IMR-90 (cell line): ENCODE results near the gene SNX5. TPM values are rescaled to one million over a fixed set of nuclear protein-coding genes. Genes with fewer than 3 reads are reported as not detected.

ENCODE experiments used
- ATAC-seq: fragments of 200-7000 bp; cut with Tn5 transposase; 2 replicates; pipeline ENCODE4 v1.9.1; 2020; ENCODE audit warnings: low read depth, mild to moderate bottlenecking, moderate library complexity
- BruUV-seq: library from RNA; stranded (reverse); fragments of 400-500 nt; replicated peaks from 2 replicates; lab custom pipeline; 2021; lab: Mats Ljungman, UMichigan
- CTCF ChIA-PET: fragments of 300-600 bp; formaldehyde crosslinking; extraction: SDS; loops from one replicate; lab custom pipeline; 2021; ENCODE audit warnings: antibody characterized with exemption; lab: Yijun Ruan, JAX
- POLR2A ChIA-PET: fragments of 300-600 bp; sonication (Branson Sonifier 250); formaldehyde crosslinking; loops from one replicate; lab custom pipeline; 2022; ENCODE audit warnings: antibody characterized with exemption; ENCODE audit not compliant: unreplicated experiment; lab: Charles Lee
- DNase-seq: peaks from one replicate; pipeline ENCODE4 v3.0.0; 2013
- H2AFZ ChIP-seq: replicated peaks from 2 replicates; pipeline ENCODE3; 2013; ENCODE audit warnings: low read length, mild to moderate bottlenecking; ENCODE audit not compliant: poor library complexity
- H2AK5ac ChIP-seq: 2 replicates; pipeline ENCODE4 v1.6.1; 2013; ENCODE audit warnings: low read depth, low read length, inconsistent platforms
- H2AK9ac ChIP-seq: replicated peaks from 2 replicates; pipeline ENCODE3; 2013; ENCODE audit warnings: mild to moderate bottlenecking, low read depth, low read length, moderate library complexity; ENCODE audit not compliant: poor library complexity
- H2BK120ac ChIP-seq: 2 replicates; pipeline ENCODE4 v1.6.1; 2013; ENCODE audit warnings: low read depth, low read length, inconsistent platforms
- H2BK15ac ChIP-seq: 3 replicates; pipeline ENCODE4 v1.6.1; 2013; ENCODE audit warnings: low read depth, low read length, inconsistent platforms
- H2BK20ac ChIP-seq: 2 replicates; pipeline ENCODE4 v1.6.1; 2013; ENCODE audit warnings: low read depth, mild to moderate bottlenecking, inconsistent platforms, low read length, moderate library complexity
- H2BK5ac ChIP-seq: 2 replicates; pipeline ENCODE4 v1.6.1; 2013; ENCODE audit warnings: mild to moderate bottlenecking, low read depth, low read length, inconsistent platforms; ENCODE audit not compliant: poor library complexity, severe bottlenecking
- H3K14ac ChIP-seq: replicated peaks from 2 replicates; pipeline ENCODE4 v1.6.1; 2013; ENCODE audit warnings: low read depth, low read length, inconsistent platforms
- H3K18ac ChIP-seq: 2 replicates; pipeline ENCODE4 v1.6.1; 2013; ENCODE audit warnings: low read depth, low read length, control low read depth
- H3K23ac ChIP-seq: 2 replicates; pipeline ENCODE4 v1.6.1; 2013; ENCODE audit warnings: low read depth, low read length, inconsistent platforms
- H3K27ac ChIP-seq: 2 replicates; pipeline ENCODE4 v1.5.1; 2013; ENCODE audit warnings: mild to moderate bottlenecking, control low read depth, low read length; ENCODE audit not compliant: insufficient read depth
- H3K27me3 ChIP-seq: 2 replicates; pipeline ENCODE4 v1.6.1; 2013; ENCODE audit warnings: low read length; ENCODE audit not compliant: control insufficient read depth, insufficient read depth
- H3K36me3 ChIP-seq: 2 replicates; pipeline ENCODE4 v1.6.1; 2013; ENCODE audit warnings: low read length, mixed read lengths; ENCODE audit not compliant: control insufficient read depth, insufficient read depth
- H3K4ac ChIP-seq: 2 replicates; pipeline ENCODE4 v1.6.1; 2013; ENCODE audit warnings: low read depth, low read length, inconsistent platforms
- H3K4me1 ChIP-seq: 2 replicates; pipeline ENCODE4 v1.6.1; 2013; ENCODE audit warnings: low read length, mixed read lengths; ENCODE audit not compliant: control insufficient read depth, insufficient read depth
- H3K4me2 ChIP-seq: 2 replicates; pipeline ENCODE4 v1.6.1; 2013; ENCODE audit warnings: low read depth, mild to moderate bottlenecking, control low read depth, low read length, moderate library complexity
- H3K4me3 ChIP-seq: 2 replicates; pipeline ENCODE4 v1.5.1; 2013; ENCODE audit warnings: low read depth, mild to moderate bottlenecking, control low read depth, low read length, moderate library complexity; ENCODE audit not compliant: insufficient read depth
- H3K56ac ChIP-seq: 2 replicates; pipeline ENCODE4 v1.6.1; 2013; ENCODE audit warnings: low read length, inconsistent platforms; ENCODE audit not compliant: insufficient read depth; ENCODE audit errors: extremely low read depth
- H3K79me1 ChIP-seq, 2 experiments: 2 replicates each; pipeline ENCODE4 v1.6.1; 2013; ENCODE audit warnings: low read length in 2 of 2, inconsistent platforms in 1 of 2, low read depth in 1 of 2
- H3K9ac ChIP-seq: 2 replicates; pipeline ENCODE4 v1.6.1; 2013; ENCODE audit warnings: low read depth, low read length, control low read depth
- H3K9me1 ChIP-seq: 2 replicates; pipeline ENCODE4 v1.6.1; 2013; ENCODE audit warnings: low read length, inconsistent platforms; ENCODE audit not compliant: insufficient read depth
- H3K9me3 ChIP-seq: 2 replicates; pipeline ENCODE4 v1.6.1; 2013; ENCODE audit warnings: low read length; ENCODE audit not compliant: control insufficient read depth, insufficient read depth
- H4K20me1 ChIP-seq: 2 replicates; pipeline ENCODE4 v1.6.1; 2013; ENCODE audit warnings: low read length, inconsistent platforms; ENCODE audit not compliant: insufficient read depth
- H4K5ac ChIP-seq: 2 replicates; pipeline ENCODE4 v1.6.1; 2013; ENCODE audit warnings: mild to moderate bottlenecking, low read depth, low read length, control low read depth
- H4K8ac ChIP-seq, 2 experiments: 2 replicates each; pipeline ENCODE4 v1.6.1; 2013; ENCODE audit warnings: low read depth in 2 of 2, low read length in 2 of 2, control low read depth in 1 of 2, inconsistent platforms in 1 of 2
- H4K91ac ChIP-seq: 2 replicates; pipeline ENCODE4 v1.6.1; 2013; ENCODE audit warnings: low read depth, low read length, inconsistent platforms; ENCODE audit not compliant: insufficient read depth
- BHLHE40 ChIP-seq: fragments of 150-350 bp; IDR thresholded peaks from 2 replicates; pipeline ENCODE4 v1.6.1; 2016; ENCODE audit warnings: mild to moderate bottlenecking, low read depth, low read length
- CHD1 ChIP-seq: IDR thresholded peaks from 2 replicates; pipeline ENCODE4 v1.6.1; 2012; ENCODE audit warnings: low read depth, low read length, improper control_type of control experiment
- ELK1 ChIP-seq: fragments of 150-350 bp; IDR thresholded peaks from 2 replicates; pipeline ENCODE4 v1.6.1; 2016; ENCODE audit warnings: low read depth, mild to moderate bottlenecking, low read length, moderate library complexity, borderline replicate concordance
- FOS ChIP-seq: fragments of 150-350 bp; IDR thresholded peaks from 2 replicates; pipeline ENCODE4 v1.6.1; 2016; ENCODE audit warnings: low read depth, low read length
- MAFK ChIP-seq: IDR thresholded peaks from 2 replicates; pipeline ENCODE4 v1.6.1; 2012; ENCODE audit warnings: low read depth, low read length, improper control_type of control experiment
- MAZ ChIP-seq: IDR thresholded peaks from 2 replicates; pipeline ENCODE4 v1.6.1; 2012; ENCODE audit warnings: low read depth, mild to moderate bottlenecking, low read length, improper control_type of control experiment, moderate library complexity, borderline replicate concordance
- NFE2L2 ChIP-seq: fragments of 150-350 bp; IDR thresholded peaks from 2 replicates; pipeline ENCODE4 v1.6.1; 2016; ENCODE audit warnings: low read depth, mild to moderate bottlenecking, low read length
- POLR2A ChIP-seq: IDR thresholded peaks from 2 replicates; pipeline ENCODE4 v1.6.1; 2012; ENCODE audit warnings: mild to moderate bottlenecking, low read depth, low read length
- RAD21 ChIP-seq: IDR thresholded peaks from 2 replicates; pipeline ENCODE4 v1.6.1; 2012; ENCODE audit warnings: low read length, improper control_type of control experiment
- RCOR1 ChIP-seq: IDR thresholded peaks from 2 replicates; pipeline ENCODE4 v1.6.1; 2012; ENCODE audit warnings: mild to moderate bottlenecking, low read length, improper control_type of control experiment; ENCODE audit not compliant: insufficient replicate concordance
- RFX5 ChIP-seq: IDR thresholded peaks from 2 replicates; pipeline ENCODE4 v1.8.0; 2012; ENCODE audit warnings: low read depth, mild to moderate bottlenecking, low read length, moderate library complexity
- SMC3 ChIP-seq: fragments of 150-350 bp; IDR thresholded peaks from 2 replicates; pipeline ENCODE4 v1.6.1; 2016; ENCODE audit warnings: low read depth, mild to moderate bottlenecking, antibody characterized with exemption, low read length, moderate library complexity
- WGBS, 2 experiments: methylation state at CpG; one replicate each; pipeline versions ENCODE4 v1.1.5 to v1.1.7; 2013; ENCODE audit warnings: missing lambda C conversion rate in 2 of 2; ENCODE audit not compliant: insufficient read length in 1 of 2; ENCODE audit errors: extremely low coverage in 2 of 2; 5-methylcytosine and 5-hydroxymethylcytosine counted together
- dilution Hi-C: fragments of 300-500 bp; cut with HindIII; formaldehyde crosslinking; loops from one replicate; pipeline ENCODE4 v1.14.3; 2018; ENCODE audit warnings: low sequenced_read_pairs; ENCODE audit not compliant: unreplicated experiment
- in situ Hi-C: fragments of 300-500 bp; cut with MboI; formaldehyde crosslinking; loops from 3 replicates; pipeline ENCODE4 v1.14.3; 2019; ENCODE audit warnings: low sequenced_read_pairs, inconsistent platforms, mixed read lengths
- intact Hi-C: fragments of 100-400 bp; cut with micrococcal nuclease; formaldehyde crosslinking; loops from 2 replicates; pipeline ENCODE4 v1.10.0; 2022
- polyA plus RNA-seq, 3 experiments: library from polyadenylated mRNA; depleted of rRNA; stranded (reverse); fragments of >200 nt; gene quantifications; 2 replicates each; pipeline ENCODE4 v1.2.3, GENCODE V29; 2012; ENCODE audit warnings: low replicate concordance in 1 of 3
- total RNA-seq: library from RNA; depleted of rRNA; stranded (reverse); fragments of >200 nt; gene quantifications from 2 replicates; pipeline ENCODE4 v1.2.3, GENCODE V29; 2012
- TF ChIP-seq, protein P1 (sequence below): fragments of 150-350 bp; IDR thresholded peaks from 2 replicates; pipeline ENCODE4 v1.6.1; 2017; ENCODE audit warnings: mild to moderate bottlenecking, antibody characterized with exemption, low read length, low read depth
- TF ChIP-seq, protein P2 (sequence below): conservative IDR thresholded peaks from 2 replicates; pipeline ENCODE4 v1.5.1; 2012; ENCODE audit warnings: mild to moderate bottlenecking, low read depth, low read length, improper control_type of control experiment

Gene SNX5
- total and polyA plus RNA-seq, 2 of the 4 experiments (the other 2 are of a cell fraction) = 65.4 to 92.8 TPM

- peak; percentile 77 for ATAC-seq
- no CpG with 5 or more reads among the region's 13 CpGs for WGBS, 2 experiments
- TF ChIP-seq FOS (no peak), MAZ (peak; percentile 20; the same call in 1 of the 2 replicates), NFE2L2 (no peak), RFX5 (no peak), RCOR1 (no peak), MAFK (no peak), BHLHE40 (no peak), SMC3 (peak; percentile 72), POLR2A (no peak; the same call in 1 of the 2 replicates), RAD21 (peak; percentile 94), CHD1 (no peak), ELK1 (no peak)
- TF ChIP-seq, protein P1, sequence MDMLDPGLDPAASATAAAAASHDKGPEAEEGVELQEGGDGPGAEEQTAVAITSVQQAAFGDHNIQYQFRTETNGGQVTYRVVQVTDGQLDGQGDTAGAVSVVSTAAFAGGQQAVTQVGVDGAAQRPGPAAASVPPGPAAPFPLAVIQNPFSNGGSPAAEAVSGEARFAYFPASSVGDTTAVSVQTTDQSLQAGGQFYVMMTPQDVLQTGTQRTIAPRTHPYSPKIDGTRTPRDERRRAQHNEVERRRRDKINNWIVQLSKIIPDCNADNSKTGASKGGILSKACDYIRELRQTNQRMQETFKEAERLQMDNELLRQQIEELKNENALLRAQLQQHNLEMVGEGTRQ = no peak
- TF ChIP-seq, protein P2, sequence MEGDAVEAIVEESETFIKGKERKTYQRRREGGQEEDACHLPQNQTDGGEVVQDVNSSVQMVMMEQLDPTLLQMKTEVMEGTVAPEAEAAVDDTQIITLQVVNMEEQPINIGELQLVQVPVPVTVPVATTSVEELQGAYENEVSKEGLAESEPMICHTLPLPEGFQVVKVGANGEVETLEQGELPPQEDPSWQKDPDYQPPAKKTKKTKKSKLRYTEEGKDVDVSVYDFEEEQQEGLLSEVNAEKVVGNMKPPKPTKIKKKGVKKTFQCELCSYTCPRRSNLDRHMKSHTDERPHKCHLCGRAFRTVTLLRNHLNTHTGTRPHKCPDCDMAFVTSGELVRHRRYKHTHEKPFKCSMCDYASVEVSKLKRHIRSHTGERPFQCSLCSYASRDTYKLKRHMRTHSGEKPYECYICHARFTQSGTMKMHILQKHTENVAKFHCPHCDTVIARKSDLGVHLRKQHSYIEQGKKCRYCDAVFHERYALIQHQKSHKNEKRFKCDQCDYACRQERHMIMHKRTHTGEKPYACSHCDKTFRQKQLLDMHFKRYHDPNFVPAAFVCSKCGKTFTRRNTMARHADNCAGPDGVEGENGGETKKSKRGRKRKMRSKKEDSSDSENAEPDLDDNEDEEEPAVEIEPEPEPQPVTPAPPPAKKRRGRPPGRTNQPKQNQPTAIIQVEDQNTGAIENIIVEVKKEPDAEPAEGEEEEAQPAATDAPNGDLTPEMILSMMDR = peak; percentile 92
Measured at GRCh38 chr20:17938871-17939619, 29.5 kb downstream of the SNX5 start.

More at GRCh38 chr20:17938871-17939619, 29.5 kb downstream of the SNX5 start:
- BruUV-seq = no TSS peak
- Histone ChIP-seq H3K4me2 (no peak overlapping the region), H3K27me3 (no peaks in the 10 kb centered on the region), H3K4me1 (peaks cover 23% of the 10 kb centered on the region), H3K27ac (no peak overlapping the region; the same call in 1 of the 2 replicates), H2BK20ac (no peak overlapping the region), H2BK15ac (peak overlapping the region; percentile 28; the same call in 1 of the 3 replicates), H3K9ac (no peak overlapping the region), H2AK5ac (peak overlapping the region; percentile 90), H2BK5ac (no peak overlapping the region), H2AFZ (peak overlapping the region; percentile 71), H2AK9ac (peak overlapping the region; percentile 63), H3K79me1 (peaks cover 6 to 26% of the 10 kb centered on the region in 2 experiments; a peak in 2 of 4 replicates), H3K56ac (no peak overlapping the region), H3K14ac (0 out of 2 replicates have a peak overlapping the region, but pooled peaks have one; percentile 82), H3K23ac (peak overlapping the region; percentile 78; the same call in 1 of the 2 replicates), H3K36me3 (peaks cover 22% of the 10 kb centered on the region), H4K5ac (peak overlapping the region; percentile 8; the same call in 1 of the 2 replicates), H4K91ac (no peak overlapping the region), H3K4ac (peak overlapping the region; percentile 66), H3K4me3 (no peak overlapping the region), H4K20me1 (peaks cover 40% of the 10 kb centered on the region), H2BK120ac (peak overlapping the region; percentile 43; the same call in 1 of the 2 replicates), H3K9me1 (peaks cover 28% of the 10 kb centered on the region), H3K18ac (no peak overlapping the region), H4K8ac (peak overlapping the region in 1 of 2 experiments; percentile 74; a peak in 1 of 4 replicates), H3K9me3 (no peaks in the 10 kb centered on the region)
- intact Hi-C loops = loop anchor here (1.0 to 10.0 kb wide), 3 partner anchors 258 to 404 kb away; partner anchors contain the start of gene BFSP1
- dilution Hi-C loops = no loop called here
- ChIA-PET POLR2A (no interaction called here), CTCF (interaction anchor here (0.6 to 1.9 kb wide), 14 partner anchors 9 to 333 kb away, joined by 3 to 7 read pairs (median 3); no protein-coding TSS in a partner anchor)
- in situ Hi-C loops = no loop called here
- DNase-seq = peak; percentile 67
